Stimulated activated CD4-positive, alpha-beta T cell treated with anti-CD3 and anti-CD28 coated beads, Interleukin-2, amount 100 ng/mL, for 24 hours (primary cell): ENCODE data around the gene DCLRE1B.

Experiments
- DNase-seq, 2 donors: peaks; one replicate each; pipeline ENCODE4 v3.0.0-alpha.2; 2020

The DCLRE1B gene

GRCh38 chr1:113904674-113905434 lies at the start of gene DCLRE1B, which contains the start of gene AP4B1:
Gene DCLRE1B (plus strand): TSS chr1:113905326. CDS start chr1:113905587, 261 bp downstream.
Gene AP4B1 (minus strand): TSS chr1:113904799. CDS start chr1:113904717, 82 bp downstream.
- DNase-seq, result peak; percentile 96 to 99

GRCh38 chr1:113855630-113856400 lies 49.3 kb upstream of the DCLRE1B start:
- DNase-seq, result no peak

DNA sequence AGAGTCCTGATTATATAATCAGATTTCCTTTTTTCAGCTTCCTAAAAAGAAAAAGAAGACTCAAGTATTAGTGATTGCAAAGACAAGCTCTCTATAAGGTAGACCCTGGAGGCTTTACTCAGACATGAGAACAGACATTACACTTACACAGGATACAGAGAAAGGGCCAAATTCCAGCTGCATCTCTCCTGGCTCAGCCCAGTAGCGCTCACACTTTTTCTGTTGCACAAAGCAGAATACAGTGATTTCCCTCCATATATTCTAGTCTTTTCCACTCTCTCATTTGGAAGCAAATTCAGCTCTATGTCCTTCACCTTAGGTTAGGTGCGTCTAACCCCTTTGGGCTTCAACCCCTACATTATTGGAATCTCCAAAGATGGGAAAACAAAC lies 48.7 kb upstream of the DCLRE1B start:
- no peak for DNase-seq

DNA sequence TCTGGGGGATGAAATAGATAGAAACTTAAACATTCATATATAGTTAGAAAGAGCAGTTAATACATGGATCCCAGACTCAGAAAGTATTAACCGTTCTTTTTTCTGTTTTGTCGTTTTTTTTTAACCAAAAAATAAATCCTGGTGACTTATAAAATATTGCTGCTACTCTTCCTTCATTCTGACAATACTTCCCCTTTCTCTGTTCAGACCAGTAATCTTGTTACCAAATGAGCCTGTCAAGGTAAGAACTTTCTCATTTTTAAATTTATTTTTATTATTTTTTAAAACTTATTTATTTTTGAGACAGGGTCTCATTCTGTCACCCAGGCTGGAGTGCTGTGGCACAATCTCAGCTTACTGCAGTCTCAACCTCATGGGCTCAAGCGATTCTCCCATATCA lies 47.4 kb upstream of the DCLRE1B start:
- no peak for DNase-seq

DNA sequence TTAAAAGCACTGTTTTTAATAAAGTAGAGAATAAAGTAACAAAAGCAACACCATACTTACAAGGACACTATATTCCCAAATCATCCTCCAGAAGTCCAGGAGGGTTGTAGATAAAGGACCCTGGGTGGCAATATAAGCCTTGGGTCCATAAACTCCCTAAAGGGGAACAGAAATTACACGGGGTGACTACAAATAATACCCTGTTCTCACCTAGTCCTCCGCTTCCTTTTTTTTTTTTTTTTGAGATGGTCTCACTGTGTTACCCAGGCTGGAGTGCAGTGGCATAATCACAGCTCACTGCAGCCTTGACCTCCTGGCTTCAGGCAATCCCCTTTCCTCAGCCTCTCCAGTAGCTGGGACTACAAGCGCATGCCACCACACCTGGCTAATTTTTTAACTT lies 46.7 kb upstream of the DCLRE1B start:
- no peak for DNase-seq

DNA sequence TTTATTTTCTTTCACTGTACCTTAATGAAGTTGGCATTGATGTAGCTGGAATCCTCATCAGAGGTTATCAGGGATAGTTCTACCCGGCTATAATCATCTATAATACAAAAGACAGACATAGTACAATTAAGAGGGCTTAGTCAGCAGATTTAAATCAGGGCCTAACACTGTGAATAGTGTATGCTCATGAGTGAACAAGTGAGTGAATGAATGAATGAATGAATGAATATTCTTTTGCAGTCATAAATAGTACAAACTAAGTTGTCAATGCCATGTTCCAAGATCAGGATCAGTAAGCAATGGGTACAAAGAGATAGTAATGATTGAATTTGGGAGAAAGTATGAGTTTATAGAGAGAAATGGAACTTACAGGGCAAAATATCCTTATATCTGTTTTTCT lies 46.1 kb upstream of the DCLRE1B start:
- no peak for DNase-seq

DNA sequence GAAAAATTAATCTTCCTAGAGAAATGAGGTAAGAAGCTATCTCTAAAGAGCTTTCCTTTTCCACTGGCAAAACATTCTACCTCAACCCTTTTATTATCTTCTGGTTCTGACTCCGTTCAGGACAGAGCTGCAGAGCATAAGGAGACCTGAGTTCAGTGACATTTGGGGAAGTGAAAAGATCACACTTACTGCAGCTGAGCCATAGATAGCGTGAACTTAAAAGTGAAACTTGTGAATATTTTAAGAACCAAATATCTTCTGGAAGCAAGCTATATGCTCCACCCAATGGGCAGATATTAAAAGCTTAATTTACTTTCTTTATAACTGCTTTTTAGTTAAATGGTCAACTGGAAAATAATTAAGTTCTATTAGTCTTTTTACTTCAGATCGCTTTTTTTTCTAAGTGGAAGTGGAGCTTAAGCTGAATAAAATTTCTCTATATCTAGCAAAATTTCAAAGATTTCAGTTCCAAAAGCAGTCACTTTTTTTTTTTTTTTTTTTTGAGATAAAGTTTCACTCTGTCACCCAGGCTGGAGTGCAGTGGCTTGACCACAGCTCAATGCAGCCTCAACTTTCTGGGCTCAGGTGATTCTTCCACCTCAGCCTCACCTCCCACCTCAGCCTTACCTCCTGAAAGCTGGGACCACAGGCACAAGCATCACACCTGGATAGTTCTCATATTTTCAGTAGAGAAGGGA lies 45.5 kb upstream of the DCLRE1B start:
- no peak for DNase-seq

DNA sequence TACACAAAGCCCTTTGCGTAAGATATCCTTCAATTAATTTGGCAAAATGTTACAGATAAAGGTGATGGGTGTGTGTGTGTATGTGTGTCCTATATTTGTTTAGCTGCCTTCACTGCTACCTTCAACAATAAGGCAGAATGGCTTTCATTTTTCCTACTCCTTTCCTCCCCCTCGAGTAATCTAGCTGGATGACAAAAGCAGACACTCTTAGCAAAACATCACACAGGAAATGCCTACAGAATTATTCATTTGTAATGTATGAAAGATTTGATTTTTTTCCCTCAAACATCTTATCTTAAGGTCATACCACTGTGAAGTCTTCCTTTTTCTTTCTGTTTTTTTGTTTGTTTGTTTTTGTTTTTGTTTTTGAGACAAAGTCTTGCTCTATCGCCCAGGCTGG lies 44.2 kb upstream of the DCLRE1B start:
- no peak for DNase-seq

DNA sequence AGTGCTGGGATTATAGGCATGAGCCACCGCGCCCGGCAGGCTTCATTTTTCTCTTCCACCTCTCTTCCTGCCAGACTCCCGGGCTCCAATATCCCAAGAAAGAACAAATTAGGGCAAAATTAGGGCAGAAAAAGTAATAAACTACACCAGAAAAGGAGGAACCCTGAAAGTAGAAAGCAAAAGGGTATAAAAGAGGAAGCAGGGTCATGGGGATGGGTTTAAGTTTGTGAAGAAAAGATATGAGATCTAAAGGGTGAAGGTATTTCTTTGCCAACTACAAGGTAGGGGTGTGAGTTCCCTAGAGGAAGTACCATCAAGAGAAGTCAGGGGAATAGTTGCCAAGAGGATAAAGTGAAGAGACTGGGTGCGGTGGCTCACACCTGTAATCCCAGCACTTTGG lies 43.5 kb upstream of the DCLRE1B start:
- DNase-seq, result no peak

GRCh38 chr1:113868387-113869083 lies 36.6 kb upstream of the DCLRE1B start:
- no peak for DNase-seq

DNA sequence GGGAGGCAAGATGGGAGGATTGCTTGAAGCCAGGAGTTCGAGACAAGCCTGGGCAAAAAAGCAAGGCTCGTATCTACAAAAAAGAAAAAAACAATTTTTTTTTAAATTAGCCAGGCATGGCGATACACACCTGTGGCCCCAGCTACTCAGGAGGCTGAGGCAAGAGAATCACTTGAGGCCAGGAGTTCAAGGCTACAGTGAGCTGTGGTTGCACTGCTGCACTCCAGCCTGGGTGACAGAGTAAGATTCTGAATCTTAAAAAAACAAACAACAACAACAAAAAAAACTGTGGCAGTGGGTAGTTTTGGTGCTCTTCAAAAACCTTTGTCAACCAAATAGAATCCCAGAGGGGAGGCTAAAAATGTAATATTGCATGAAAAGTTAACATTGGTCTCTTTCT lies 34.3 kb upstream of the DCLRE1B start:
- no peak for DNase-seq

DNA sequence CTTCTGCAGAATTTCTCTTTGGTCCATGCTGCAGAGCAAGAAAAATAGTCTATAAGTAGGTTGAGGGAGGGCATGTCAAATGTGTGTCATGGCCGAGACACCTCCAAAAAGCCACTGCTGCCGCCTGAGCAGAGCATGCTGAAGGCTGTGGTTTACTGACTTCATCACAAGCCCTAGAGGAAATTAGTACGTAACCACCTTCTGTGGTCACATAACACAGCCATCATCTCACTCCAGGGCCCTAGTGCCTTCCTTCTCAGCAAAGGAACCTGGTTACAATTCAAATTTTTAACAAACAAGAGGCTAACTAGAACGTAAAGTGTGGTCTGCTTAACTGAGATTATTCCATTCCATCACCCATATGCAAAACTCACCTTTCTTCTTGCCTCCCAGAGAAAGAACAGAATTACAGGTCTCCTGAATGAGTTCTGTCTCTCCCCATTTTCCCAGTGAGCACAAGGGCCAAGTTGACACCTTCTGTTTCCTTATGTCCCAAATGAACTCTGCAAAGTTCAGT lies 33.5 kb upstream of the DCLRE1B start, which contains the start of gene PTPN22:
Gene PTPN22 (minus strand): TSS at position 116 of the 517 bp plus-strand sequence.
- DNase-seq, result peak; percentile 75 to 76

- DNase-seq, result no peak
Measured at GRCh38 chr1:113872219-113872935, 32.7 kb upstream of the DCLRE1B start.

DNA sequence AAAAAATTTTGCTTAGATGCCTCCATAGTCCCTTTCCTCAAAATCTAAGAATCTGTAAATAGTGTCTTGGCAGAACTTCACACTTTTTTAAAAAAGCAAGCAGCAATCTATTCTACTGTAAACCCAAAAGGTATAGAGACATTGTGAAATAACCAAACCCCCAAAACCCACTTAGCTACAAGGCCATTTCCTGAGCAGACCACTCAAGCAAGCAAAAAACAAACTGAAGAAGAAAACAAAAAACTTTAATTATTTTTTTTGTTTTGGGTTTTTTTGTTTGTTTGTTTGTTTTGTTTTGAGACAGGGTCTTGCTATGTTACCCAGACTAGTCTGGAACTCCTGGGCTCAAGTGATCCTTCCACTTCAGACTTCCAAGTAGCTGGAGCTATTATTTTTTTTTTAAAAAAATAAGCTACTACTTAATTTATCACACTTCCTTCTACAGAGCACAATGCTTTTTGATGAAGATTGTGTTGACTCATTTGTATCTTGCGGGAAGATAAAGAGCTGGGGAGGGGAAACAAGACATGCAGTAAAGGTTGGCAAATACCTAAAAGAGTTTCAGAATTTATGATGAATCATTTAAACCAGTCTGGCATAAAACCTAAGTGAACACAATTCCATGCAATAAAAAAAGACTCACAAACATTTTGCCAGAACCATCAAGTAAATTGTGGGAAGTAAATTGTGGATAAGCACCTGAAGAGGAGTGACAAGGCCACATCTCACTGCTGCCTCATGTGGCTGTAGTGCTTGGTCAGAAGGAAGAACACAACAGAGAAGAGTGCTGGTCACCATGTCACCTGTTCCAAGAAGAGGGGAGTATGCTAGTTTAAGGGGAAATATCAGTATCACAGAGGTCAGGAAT lies 30.9 kb upstream of the DCLRE1B start:
- no peak for DNase-seq

- no peak for DNase-seq
Measured at GRCh38 chr1:113875714-113876113, 29.4 kb upstream of the DCLRE1B start.

GRCh38 chr1:113876176-113876575 lies 28.9 kb upstream of the DCLRE1B start:
- no peak for DNase-seq

- DNase-seq, result no peak
Measured at GRCh38 chr1:113879739-113880038, 25.4 kb upstream of the DCLRE1B start.

DNA sequence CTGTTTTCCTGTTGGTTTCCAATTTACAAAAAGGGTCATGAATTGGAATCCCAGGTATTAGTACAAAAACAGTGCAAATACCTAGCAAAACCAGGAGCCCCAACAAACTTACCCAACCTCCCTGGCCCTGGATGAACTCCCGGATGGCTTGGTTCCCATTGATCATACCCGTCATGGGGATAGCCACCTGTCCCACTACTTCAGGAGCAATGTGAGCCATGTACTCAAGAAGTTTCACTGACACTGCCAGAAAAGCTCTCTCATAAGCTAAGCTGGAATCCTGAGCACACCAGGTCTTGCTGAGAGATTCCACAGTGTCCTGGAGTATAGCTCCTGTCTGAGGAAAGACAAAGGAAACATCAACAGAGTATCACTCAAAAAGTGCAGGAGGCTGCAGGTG lies 23.5 kb upstream of the DCLRE1B start:
- no peak for DNase-seq

DNA sequence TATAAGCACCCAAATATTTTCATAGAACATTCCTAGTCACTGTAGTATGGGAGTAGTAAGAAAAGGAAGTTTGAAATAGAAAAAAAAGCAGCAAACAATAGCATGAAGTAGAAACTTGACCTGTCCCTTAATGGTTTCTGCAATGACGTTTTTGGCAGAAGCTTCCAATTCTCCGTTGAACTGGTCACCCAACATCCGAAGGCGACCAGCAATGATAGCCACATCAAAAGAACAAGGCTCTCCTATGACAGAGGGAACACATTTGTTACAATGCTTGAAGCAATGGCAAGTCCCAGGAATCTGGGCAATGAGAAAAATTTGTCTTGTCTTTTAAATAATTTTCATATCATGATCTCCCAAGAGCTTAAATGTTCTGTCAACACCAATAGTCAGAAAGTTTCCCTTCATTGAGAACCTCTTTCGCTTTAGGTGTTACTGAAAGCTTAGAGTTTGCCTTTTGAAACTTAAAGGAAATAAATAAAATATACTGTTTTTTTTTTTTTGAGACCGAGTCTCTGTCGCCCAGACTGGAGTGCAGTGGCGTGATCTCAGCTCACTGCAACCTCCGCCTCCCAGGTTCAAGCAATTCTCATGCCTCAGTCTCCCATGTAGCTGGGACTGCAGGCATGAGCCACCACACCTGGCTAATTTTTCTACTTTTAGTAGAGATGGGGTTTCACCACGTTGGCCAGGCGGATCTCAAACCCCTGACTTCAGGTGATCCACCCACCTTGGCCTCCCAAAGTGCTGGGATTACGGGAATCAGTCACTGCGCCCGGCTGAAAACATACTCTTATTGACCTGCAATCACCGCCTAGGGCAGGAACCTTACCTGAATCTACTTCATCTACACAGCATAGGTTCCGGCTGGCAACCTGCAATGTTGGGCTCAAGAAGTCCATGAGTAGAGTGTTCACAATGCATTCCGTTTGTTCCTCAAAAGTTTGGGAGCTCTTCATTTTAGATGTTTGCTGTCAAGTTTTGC lies 18.4 kb upstream of the DCLRE1B start:
- no peak for DNase-seq
